ENCODE data around the gene ARNT2.
"Not testable (repeated sequence)": the region's sequence is repeated elsewhere in the genome, so short reads cannot be mapped to it uniquely, and the experiment has no call there.

ARNT2 gene

GRCh38 chr15:80640531-80641121 is 236.4 kb downstream of the ARNT2 start:
- TF ChIP-seq CTCF (conservative IDR thresholded peaks at IDR 0.05; ENCODE audit: low read length), result no peak
- no peak overlapping the region for H3K4me3 ChIP-seq (ENCODE audit: low read length)
- no peak for DNase-seq (ENCODE audit: low read depth)

GRCh38 chr15:80641384-80641783 is 237.2 kb downstream of the ARNT2 start:
- TF ChIP-seq CTCF (conservative IDR thresholded peaks at IDR 0.05; ENCODE audit: low read length), result no peak
- H3K4me3 ChIP-seq (ENCODE audit: low read length), result no peak overlapping the region
- peak; percentile 75 for DNase-seq (ENCODE audit: low read depth)

GRCh38 chr15:80643431-80643951 is 239.3 kb downstream of the ARNT2 start:
- no peak overlapping the region for H3K4me3 ChIP-seq (ENCODE audit: low read length)
- DNase-seq (ENCODE audit: low read depth), result peak; percentile 89
- no peak for TF ChIP-seq CTCF (conservative IDR thresholded peaks at IDR 0.05; ENCODE audit: low read length)

GRCh38 chr15:80645494-80646065 is 241.4 kb downstream of the ARNT2 start:
- no peak for TF ChIP-seq CTCF (conservative IDR thresholded peaks at IDR 0.05; ENCODE audit: low read length)
- no peak for DNase-seq (ENCODE audit: low read depth)
- no peak overlapping the region for H3K4me3 ChIP-seq (ENCODE audit: low read length)

GRCh38 chr15:80647424-80647823 is 243.2 kb downstream of the ARNT2 start:
- not testable (repeated sequence) for H3K4me3 ChIP-seq (ENCODE audit: low read length); DNase-seq (ENCODE audit: low read depth)
